HG02970 (cell line): ENCODE measurements around the gene CAPG.
A peak's percentile ranks its signal among the peaks of the same experiment; 100 is the strongest.
"Not testable (repeated sequence)": the region's sequence is repeated elsewhere in the genome, so short reads cannot be mapped to it uniquely, and the experiment has no call there.

ENCODE experiments used
- ATAC-seq: cut with Tn5 transposase; IDR thresholded peaks from one replicate; pipeline ENCODE4 v1.9.1; 2021; ENCODE audit warnings: mild to moderate bottlenecking, moderate library complexity, moderate number of reproducible peaks; ENCODE audit not compliant: unreplicated experiment, low FRiP score

Gene CAPG

GRCh38 chr2:85421260-85422071, 11.3 kb upstream of the CAPG start:
- ATAC-seq: no peak

- no peak for ATAC-seq
Measured at GRCh38 chr2:85420536-85421259, 10.5 kb upstream of the CAPG start.

- no peak for ATAC-seq
Measured at GRCh38 chr2:85419009-85419675, 9.0 kb upstream of the CAPG start.

DNA sequence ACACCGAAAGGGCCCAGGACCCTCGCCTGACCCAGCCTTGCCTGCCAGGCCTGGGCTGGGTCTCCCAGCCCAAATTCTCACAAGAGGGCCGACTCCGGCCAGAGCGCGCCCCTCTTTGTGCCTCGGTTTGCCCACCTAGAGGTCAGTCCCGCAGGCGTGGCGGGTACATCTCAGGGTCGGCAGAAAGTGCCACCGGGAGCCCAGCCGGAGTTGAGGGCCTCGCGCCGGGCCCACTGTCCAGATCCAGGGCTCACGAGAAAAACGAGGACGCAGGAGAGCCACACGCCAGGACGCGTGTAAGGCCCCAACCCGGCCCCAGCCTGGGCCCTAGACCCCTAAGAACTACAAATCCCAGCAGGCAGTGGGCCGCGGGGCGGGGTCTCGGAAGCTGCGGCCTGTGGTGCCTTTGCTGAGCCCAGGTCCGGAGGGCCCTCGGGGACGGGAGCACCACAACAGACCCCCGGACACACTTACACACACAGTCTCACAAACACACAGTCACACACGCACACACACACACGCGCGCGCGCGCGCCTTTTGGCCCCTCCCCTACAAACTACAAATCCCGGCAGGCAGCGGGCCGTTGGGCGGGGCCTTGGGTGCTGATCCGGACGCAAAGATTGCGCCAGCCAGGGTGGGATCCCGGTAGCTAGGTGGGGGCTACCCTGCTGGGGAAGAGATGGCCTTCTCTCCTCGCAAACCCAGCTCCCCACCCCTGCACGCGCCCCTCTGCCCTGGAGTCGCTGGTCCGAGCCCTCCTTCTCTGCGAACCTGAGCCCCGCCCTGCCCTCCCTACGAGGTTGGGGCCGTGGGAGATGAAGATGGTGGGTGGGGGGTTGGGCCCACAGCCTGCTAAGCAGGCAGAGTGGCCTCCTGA, 8.2 kb upstream of the CAPG start, which contains the start of gene SH2D6:
Gene SH2D6, plus strand, starts transcription at position 583 of the 877 bp plus-strand sequence. CDS start 10,752 bp downstream, outside the sequence.
- ATAC-seq: peak; percentile 55

GRCh38 chr2:85415980-85416650, 5.9 kb upstream of the CAPG start:
- no peak for ATAC-seq

DNA sequence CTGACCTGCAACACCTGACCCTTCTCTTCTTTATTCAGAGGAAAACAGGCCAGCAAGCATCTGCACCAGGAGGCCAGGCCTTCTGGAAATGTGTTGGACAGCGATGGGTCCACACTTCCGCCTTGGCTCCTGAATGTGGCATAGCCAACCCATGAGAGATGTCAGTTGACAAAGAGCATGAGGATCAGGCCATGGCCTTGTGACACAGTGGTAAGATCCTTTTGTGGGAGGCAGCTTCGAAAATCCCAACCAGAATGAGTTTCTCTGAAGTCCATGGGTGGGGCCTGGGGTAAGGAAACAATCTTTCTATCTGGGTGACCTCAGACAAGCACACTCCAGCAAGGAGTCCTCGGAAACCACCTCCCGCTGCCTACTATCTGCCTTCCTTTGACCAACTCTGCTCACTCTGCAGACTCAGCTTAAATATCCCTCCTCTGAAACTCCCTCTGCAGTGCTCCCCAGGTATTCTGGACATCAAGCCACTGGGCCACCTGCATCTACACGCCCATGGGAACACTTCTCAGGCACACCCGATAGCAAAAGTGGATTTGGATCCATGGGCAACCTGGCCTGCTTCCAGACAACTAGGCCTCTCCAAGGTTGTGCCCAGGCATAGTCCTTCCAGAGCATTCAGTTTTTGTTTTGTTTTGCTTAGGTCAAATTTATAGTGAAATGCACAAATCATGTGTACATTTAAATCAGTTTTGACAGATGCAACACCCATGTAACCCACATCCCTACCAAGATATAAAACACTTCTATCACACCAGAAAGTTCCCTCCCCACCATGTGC, 4.8 kb upstream of the CAPG start:
- ATAC-seq: no peak

DNA sequence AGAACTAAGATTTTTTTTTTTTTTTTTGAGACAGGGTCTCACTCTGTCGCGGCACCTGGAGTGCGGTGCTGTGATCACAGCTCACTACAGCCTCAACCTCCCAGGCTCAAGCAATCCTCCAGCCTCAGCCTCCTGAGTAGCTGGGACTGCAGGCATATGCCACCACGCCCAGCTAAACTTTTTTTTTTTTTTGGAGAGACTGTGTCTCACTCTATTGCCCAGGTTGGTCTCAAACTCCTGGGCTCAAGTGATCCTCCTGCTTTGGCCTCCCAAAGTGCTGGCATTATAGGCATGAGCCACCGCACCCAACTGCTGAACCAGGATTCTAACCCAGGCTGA, 4.2 kb upstream of the CAPG start:
- not testable (repeated sequence) for ATAC-seq

- ATAC-seq: no peak
Measured at GRCh38 chr2:85413592-85414420, 3.6 kb upstream of the CAPG start.

- no peak for ATAC-seq
Measured at GRCh38 chr2:85411405-85411748, 1.2 kb upstream of the CAPG start.

GRCh38 chr2:85410584-85411404, 628 bp upstream of the CAPG start:
- ATAC-seq: no peak

DNA sequence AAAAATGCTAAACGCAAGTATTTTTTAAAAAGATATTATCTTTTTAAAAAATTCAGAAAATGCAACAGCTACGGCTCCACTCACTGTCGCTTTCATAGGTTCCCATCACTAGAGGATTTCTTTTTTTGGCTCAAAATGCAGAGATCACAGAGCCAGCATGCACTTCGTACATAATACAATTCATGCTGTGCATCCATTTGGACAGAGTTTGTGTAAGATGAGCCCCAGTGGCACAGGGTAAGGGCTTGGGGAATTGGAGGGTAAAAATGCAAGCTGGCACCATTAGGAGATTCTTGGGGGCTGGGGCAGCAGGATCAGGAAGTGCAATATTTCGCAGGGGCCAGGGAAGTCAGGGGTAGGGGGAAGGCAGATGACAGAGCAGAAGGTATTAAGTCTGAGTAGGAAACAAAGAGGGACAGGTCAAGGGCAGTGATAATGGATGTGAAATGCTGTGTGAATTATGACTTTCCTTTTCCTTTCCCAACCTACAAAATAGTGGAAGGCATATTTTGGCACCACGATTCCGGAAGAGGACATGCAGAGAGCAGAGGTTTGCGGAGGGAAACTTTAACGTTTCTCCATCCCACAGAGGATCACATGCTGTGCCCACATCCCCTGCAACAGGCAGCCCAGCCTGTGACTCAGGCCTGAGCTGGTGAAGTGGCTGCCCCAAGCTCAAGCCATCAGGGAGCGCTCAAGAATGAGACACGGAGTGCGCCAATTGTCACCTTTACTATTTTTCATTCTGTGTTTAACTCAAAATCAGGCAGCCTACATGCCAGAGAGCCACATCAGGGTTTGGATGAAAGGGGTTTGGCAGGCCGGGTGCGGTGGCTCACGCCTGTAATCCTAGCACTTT, 4.7 kb downstream of the CAPG start:
- no peak for ATAC-seq

- ATAC-seq: no peak
Measured at GRCh38 chr2:85401844-85402243, 8.3 kb downstream of the CAPG start.

DNA sequence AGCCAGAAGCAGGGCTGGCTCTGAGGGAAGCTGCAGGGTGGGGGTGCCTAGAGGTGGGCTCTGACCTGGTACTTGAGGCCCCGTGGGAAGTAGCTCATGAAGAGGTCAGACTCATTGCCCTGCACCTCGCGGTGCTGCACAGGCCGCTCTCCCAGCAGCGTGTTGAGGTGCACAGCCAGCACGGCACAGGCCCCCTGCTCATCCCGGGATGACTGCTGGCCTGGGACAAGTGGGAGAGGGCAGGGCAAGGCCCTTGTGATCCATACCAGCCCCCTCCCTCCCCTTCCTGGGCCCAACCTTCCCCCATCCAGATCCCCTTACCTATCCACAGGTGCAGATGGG, 8.7 kb downstream of the CAPG start:
- no peak for ATAC-seq

DNA sequence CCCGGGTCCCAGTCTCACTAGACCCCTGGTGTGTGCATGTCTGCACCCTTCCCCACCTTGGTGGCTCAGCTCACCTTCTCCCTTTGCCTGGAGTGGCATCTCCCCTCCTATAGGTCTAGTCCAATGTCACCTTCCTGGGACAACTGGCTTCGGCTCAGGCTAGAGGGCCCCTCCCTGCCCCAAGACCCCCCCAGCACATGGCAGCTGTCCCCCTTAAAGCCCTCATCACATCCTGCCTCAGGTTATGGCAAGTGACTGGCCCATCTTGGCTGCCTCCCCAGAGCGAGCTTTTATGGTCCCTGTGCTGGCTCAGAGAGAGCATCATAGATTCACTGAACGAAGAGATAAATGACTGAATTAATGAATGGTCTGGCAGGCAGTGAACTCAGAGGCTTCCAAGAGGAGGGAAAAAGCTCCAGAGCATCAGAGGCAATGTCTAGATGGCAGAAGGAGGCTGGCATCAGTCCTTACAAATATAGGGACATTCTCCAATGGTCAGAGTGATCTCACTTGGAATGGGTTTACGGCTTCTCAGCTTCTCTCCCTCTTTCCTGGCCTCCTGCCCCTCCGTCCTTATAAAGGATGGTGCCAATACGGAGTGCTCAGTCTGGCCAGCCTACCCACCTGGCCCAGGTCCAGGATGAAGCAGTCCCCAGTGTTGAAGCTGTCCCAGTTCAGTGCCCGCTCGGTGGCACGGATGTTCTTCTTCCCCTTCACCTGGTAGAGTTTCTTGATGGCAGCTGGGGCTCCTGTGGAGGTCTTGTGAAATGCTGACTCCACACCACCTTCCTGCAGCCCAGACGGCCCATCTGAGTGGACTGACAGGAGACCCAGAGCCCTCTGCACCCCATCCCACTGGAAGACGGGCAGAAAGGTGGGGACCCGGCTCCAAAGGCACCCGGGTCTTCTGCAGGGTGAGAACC, 9.4 kb downstream of the CAPG start:
- ATAC-seq: no peak

DNA sequence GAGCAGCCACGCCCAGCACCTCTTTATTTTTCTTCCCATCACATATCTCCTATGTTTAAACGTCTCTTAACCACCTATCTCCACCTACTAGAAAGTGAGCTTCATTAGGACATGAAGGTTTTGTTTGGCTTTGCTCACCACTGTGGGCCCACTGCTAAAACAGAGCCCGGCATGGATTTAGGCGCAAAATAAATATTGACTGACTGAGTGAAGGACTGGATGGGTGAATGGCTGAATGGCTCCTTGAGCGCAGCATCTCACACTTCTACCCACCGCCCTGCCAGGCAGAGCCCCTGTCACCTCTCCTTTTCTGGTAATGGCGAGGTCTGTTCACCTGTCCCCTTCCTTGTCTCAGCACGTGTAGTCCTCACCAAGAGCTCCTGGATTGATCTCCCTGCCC, 10.1 kb downstream of the CAPG start:
- no peak for ATAC-seq

DNA sequence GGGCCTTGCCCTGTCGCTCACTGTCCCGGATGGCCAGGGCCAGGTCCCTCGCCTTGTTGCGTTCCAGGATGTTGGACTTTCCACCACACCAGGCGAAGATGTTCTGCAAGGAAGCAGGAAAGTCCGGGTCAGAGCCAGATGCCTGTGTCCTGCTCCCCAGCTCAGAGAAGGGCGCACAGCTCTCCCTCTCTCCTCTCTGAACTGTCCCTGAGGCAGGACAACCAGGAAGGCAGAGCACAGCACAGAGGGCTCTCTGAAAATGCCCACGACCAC, 11.0 kb downstream of the CAPG start:
- ATAC-seq: no peak
